IMR-90 (cell line): ENCODE measurements around the gene UAP1.

ENCODE experiments used
- CEBPB ChIP-seq: IDR thresholded peaks from 2 replicates; pipeline ENCODE4 v1.6.1; 2012; ENCODE audit warnings: low read depth, low read length, improper control_type of control experiment
- FOS ChIP-seq: fragments of 150-350 bp; IDR thresholded peaks from 2 replicates; pipeline ENCODE4 v1.6.1; 2016; ENCODE audit warnings: low read depth, low read length
- MAFK ChIP-seq: IDR thresholded peaks from 2 replicates; pipeline ENCODE4 v1.6.1; 2012; ENCODE audit warnings: low read depth, low read length, improper control_type of control experiment
- POLR2A ChIP-seq: IDR thresholded peaks from 2 replicates; pipeline ENCODE4 v1.6.1; 2012; ENCODE audit warnings: mild to moderate bottlenecking, low read depth, low read length
- RFX5 ChIP-seq: IDR thresholded peaks from 2 replicates; pipeline ENCODE4 v1.8.0; 2012; ENCODE audit warnings: low read depth, mild to moderate bottlenecking, low read length, moderate library complexity
- TF ChIP-seq, protein P1 (sequence below): conservative IDR thresholded peaks from 2 replicates; pipeline ENCODE4 v1.5.1; 2012; ENCODE audit warnings: mild to moderate bottlenecking, low read depth, low read length, improper control_type of control experiment

DNA sequence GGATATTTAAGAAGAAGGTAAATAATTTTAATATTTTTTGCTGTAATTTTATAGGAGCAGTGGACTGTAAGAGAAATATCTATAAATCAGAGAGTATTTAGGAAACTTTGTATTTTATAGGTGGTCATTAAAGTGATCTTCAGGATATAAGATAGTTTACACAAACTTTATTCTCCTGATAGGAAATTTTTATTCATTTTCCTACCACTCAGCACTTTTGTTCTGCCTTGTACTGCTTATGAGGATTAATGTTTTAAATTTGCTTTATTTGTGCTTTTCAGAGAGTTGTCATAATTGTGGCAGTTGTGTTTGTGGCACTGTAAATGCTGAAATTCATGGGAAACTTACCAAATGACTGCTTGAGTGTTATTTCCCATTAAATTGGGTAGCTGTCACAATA lies 34.2 kb upstream of the UAP1 start:
- TF ChIP-seq, protein P1, sequence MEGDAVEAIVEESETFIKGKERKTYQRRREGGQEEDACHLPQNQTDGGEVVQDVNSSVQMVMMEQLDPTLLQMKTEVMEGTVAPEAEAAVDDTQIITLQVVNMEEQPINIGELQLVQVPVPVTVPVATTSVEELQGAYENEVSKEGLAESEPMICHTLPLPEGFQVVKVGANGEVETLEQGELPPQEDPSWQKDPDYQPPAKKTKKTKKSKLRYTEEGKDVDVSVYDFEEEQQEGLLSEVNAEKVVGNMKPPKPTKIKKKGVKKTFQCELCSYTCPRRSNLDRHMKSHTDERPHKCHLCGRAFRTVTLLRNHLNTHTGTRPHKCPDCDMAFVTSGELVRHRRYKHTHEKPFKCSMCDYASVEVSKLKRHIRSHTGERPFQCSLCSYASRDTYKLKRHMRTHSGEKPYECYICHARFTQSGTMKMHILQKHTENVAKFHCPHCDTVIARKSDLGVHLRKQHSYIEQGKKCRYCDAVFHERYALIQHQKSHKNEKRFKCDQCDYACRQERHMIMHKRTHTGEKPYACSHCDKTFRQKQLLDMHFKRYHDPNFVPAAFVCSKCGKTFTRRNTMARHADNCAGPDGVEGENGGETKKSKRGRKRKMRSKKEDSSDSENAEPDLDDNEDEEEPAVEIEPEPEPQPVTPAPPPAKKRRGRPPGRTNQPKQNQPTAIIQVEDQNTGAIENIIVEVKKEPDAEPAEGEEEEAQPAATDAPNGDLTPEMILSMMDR, result no peak
- TF ChIP-seq CEBPB (no peak), MAFK (peak; percentile 83), POLR2A (no peak), RFX5 (no peak), FOS (no peak)
